WI38 (cell line): ENCODE results near the gene ADSS1.

Source experiments
- H3K4me3 ChIP-seq: 2 replicates; pipeline ENCODE4 v1.5.1; 2011; ENCODE audit warnings: low read depth, mild to moderate bottlenecking, control low read depth, low read length
- TF ChIP-seq, protein P1 (sequence below): IDR thresholded peaks from 2 replicates; pipeline ENCODE4 v1.5.1; 2012; ENCODE audit warnings: low read depth, mild to moderate bottlenecking, control low read depth, low read length

The ADSS1 gene

GRCh38 chr14:104678901-104679705, 44.9 kb upstream of the ADSS1 start:
- no peak overlapping the region for H3K4me3 ChIP-seq
- TF ChIP-seq, protein P1, sequence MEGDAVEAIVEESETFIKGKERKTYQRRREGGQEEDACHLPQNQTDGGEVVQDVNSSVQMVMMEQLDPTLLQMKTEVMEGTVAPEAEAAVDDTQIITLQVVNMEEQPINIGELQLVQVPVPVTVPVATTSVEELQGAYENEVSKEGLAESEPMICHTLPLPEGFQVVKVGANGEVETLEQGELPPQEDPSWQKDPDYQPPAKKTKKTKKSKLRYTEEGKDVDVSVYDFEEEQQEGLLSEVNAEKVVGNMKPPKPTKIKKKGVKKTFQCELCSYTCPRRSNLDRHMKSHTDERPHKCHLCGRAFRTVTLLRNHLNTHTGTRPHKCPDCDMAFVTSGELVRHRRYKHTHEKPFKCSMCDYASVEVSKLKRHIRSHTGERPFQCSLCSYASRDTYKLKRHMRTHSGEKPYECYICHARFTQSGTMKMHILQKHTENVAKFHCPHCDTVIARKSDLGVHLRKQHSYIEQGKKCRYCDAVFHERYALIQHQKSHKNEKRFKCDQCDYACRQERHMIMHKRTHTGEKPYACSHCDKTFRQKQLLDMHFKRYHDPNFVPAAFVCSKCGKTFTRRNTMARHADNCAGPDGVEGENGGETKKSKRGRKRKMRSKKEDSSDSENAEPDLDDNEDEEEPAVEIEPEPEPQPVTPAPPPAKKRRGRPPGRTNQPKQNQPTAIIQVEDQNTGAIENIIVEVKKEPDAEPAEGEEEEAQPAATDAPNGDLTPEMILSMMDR: no peak

GRCh38 chr14:104680056-104680805, 43.8 kb upstream of the ADSS1 start:
- H3K4me3 ChIP-seq: peak overlapping the region; percentile 26

DNA sequence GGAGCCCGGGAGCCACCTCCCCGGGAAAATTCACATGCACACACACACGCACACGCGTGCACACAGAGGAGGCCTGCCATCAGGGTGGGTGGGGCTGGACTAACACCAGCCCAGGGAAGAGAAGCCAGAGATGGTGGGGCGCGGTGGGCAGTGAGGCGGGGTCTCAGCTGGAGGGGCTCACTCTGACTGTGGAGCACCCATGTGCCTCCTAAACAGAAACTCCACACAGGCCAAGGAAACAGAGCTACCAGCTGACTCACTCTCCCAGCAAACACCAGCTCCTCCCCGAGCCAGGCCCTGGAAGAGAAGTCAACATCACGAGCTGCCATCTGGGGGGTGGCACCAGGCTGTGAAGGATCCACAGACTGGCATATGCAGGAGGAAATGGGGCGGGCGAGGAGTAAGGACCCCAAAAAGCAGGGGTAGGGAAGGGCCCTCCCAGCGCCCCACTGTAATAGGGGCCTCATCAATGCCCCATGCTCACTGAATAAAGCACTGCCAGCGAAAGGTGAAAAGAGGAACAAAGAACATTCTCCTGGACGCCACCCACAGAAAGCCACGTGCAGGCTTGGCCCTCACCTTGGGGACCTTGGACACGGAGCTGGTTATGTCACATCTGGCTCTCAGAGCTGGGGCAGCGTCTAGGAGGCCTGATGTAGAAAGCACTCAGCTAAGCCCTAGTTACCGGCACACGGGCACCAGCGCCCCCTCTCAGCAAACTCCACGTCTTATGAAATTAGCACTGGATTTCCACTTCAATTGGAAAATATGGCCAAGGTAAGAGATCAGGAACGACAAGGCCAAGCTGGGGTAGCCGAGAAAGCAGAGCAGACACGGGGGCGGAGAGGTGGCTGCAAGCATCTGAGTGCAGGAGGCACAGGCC, 43.0 kb upstream of the ADSS1 start:
- TF ChIP-seq, protein P1: no peak
- peak overlapping the region; percentile 51 for H3K4me3 ChIP-seq

More at GRCh38 chr14:104680056-104680805, 43.8 kb upstream of the ADSS1 start:
- TF ChIP-seq, protein P1: no peak

- peak overlapping the region; percentile 51 for H3K4me3 ChIP-seq
- TF ChIP-seq, protein P1: no peak
Measured at GRCh38 chr14:104681689-104682074, 42.3 kb upstream of the ADSS1 start.

GRCh38 chr14:104682107-104682593, 41.9 kb upstream of the ADSS1 start:
- H3K4me3 ChIP-seq: peak overlapping the region; percentile 51
- TF ChIP-seq, protein P1: no peak

GRCh38 chr14:104683653-104684448, 40.2 kb upstream of the ADSS1 start:
- TF ChIP-seq, protein P1: no peak
- H3K4me3 ChIP-seq: no peak overlapping the region
